ENCODE data around the gene KCNH5.

Gene KCNH5

DNA sequence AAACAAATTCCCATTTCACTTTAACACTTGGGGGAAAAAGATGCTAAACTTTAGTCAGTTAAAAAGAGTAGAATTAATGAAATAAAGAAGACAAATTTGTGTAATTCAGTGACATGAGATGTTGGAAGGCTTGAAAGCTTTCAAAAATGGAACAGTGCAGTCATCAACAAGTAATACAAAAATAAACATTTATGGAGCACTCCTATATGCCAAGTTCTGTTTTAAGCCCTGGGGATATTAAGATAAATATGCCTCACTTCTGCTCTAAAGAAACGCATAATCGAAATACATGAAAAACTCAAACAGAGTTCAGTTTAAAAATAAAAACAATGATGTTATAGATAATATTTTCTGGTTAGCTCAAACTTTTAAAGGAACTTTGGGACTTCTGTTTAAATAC lies 93.0 kb downstream of the KCNH5 start:
- H3K14ac ChIP-seq (ENCODE audit: low read length), result no peak overlapping the region
- no peaks in the 10 kb centered on the region for H3K4me1 ChIP-seq (ENCODE audit: control insufficient read depth in 1 of 2, insufficient read depth in 2 of 2, low read length in 2 of 2)
- no peaks in the 10 kb centered on the region for H3K36me3 ChIP-seq (ENCODE audit: control insufficient read depth in 1 of 2, insufficient read depth in 2 of 2, low read length in 2 of 2)
- no peak overlapping the region for H2AFZ ChIP-seq (ENCODE audit: insufficient read depth, low read length, poor library complexity)
- H2AK5ac ChIP-seq (ENCODE audit: low read length), result no peak overlapping the region
- no peak overlapping the region for H3K23ac ChIP-seq (ENCODE audit: low read length)
- no peaks in the 10 kb centered on the region for H3K79me2 ChIP-seq (ENCODE audit: control insufficient read depth, insufficient read depth, low read length, poor library complexity)
- H2BK12ac ChIP-seq (ENCODE audit: low read length), result no peak overlapping the region
- no peak overlapping the region for H3K4me3 ChIP-seq (ENCODE audit: low read depth, low read length)
- no peak overlapping the region for H4K91ac ChIP-seq (ENCODE audit: low read depth, low read length)
- no peak overlapping the region for H4K8ac ChIP-seq (ENCODE audit: low read depth, low read length)
- H3K27me3 ChIP-seq (ENCODE audit: insufficient read depth, low read length), result no peaks in the 10 kb centered on the region
- no peak overlapping the region for H2BK120ac ChIP-seq (ENCODE audit: insufficient read depth, low read length, poor library complexity)
- H3K4me2 ChIP-seq (ENCODE audit: low read length), result no peak overlapping the region
- H3K18ac ChIP-seq (ENCODE audit: low read length), result no peak overlapping the region
- no peak overlapping the region for H3K9ac ChIP-seq (ENCODE audit: low read length)
- no peaks in the 10 kb centered on the region for H3K9me3 ChIP-seq (ENCODE audit: insufficient read depth, low read depth, low read length)
- no peak overlapping the region for H3K27ac ChIP-seq (ENCODE audit: low read depth, low read length)
- DNase-seq, result no peak
- H3K79me1 ChIP-seq (ENCODE audit: low read length), result no peaks in the 10 kb centered on the region
- H2BK5ac ChIP-seq (ENCODE audit: low read depth, low read length, poor library complexity), result no peak overlapping the region
- no peak overlapping the region for H3K4ac ChIP-seq (ENCODE audit: low read depth, low read length)
- no peak overlapping the region for H4K12ac ChIP-seq (ENCODE audit: low read depth, low read length)
- no CpG with 5 or more reads among the region's 2 CpGs for WGBS (ENCODE audit: extremely low coverage, insufficient coverage, insufficient read length)

DNA sequence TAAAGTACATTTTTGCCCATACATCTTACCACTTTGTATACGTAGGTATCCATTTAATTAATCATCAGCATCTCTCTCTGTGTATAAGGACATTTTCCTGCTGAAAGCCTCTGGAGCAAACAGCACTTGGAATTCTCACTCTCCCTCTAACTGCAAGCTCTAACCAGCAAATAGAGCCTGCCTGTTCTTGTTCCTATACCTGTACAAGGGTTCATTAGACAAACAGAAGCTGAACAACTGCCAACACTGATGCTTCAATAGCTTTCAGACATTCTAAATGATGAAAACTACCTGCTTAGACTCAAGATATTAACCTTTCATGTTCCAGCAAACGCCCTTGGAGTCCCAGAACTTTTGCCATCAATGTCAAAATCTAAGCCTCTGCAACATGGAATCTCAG lies 98.0 kb downstream of the KCNH5 start:
- H3K36me3 ChIP-seq (ENCODE audit: control insufficient read depth in 1 of 2, insufficient read depth in 2 of 2, low read length in 2 of 2), result no peaks in the 10 kb centered on the region
- DNase-seq, result no peak
- no peak overlapping the region for H3K9ac ChIP-seq (ENCODE audit: low read length)
- H3K18ac ChIP-seq (ENCODE audit: low read length), result no peak overlapping the region
- H2AFZ ChIP-seq (ENCODE audit: insufficient read depth, low read length, poor library complexity), result no peak overlapping the region
- H3K4me3 ChIP-seq (ENCODE audit: low read depth, low read length), result no peak overlapping the region
- no peak overlapping the region for H3K4ac ChIP-seq (ENCODE audit: low read depth, low read length)
- H4K8ac ChIP-seq (ENCODE audit: low read depth, low read length), result no peak overlapping the region
- no peak overlapping the region for H3K14ac ChIP-seq (ENCODE audit: low read length)
- no peaks in the 10 kb centered on the region for H3K9me3 ChIP-seq (ENCODE audit: insufficient read depth, low read depth, low read length)
- no peak overlapping the region for H3K27ac ChIP-seq (ENCODE audit: low read depth, low read length)
- H3K23ac ChIP-seq (ENCODE audit: low read length), result no peak overlapping the region
- H2BK12ac ChIP-seq (ENCODE audit: low read length), result no peak overlapping the region
- no peak overlapping the region for H2AK5ac ChIP-seq (ENCODE audit: low read length)
- no peak overlapping the region for H2BK5ac ChIP-seq (ENCODE audit: low read depth, low read length, poor library complexity)
- no peaks in the 10 kb centered on the region for H3K27me3 ChIP-seq (ENCODE audit: insufficient read depth, low read length)
- no CpG with 5 or more reads among the region's 2 CpGs for WGBS (ENCODE audit: extremely low coverage, insufficient coverage, insufficient read length)
- no peak overlapping the region for H2BK120ac ChIP-seq (ENCODE audit: insufficient read depth, low read length, poor library complexity)
- H3K79me2 ChIP-seq (ENCODE audit: control insufficient read depth, insufficient read depth, low read length, poor library complexity), result no peaks in the 10 kb centered on the region
- no peaks in the 10 kb centered on the region for H3K4me1 ChIP-seq (ENCODE audit: control insufficient read depth in 1 of 2, insufficient read depth in 2 of 2, low read length in 2 of 2)
- no peak overlapping the region for H3K4me2 ChIP-seq (ENCODE audit: low read length)
- H4K12ac ChIP-seq (ENCODE audit: low read depth, low read length), result no peak overlapping the region
- H4K91ac ChIP-seq (ENCODE audit: low read depth, low read length), result no peak overlapping the region
- H3K79me1 ChIP-seq (ENCODE audit: low read length), result no peaks in the 10 kb centered on the region

DNA sequence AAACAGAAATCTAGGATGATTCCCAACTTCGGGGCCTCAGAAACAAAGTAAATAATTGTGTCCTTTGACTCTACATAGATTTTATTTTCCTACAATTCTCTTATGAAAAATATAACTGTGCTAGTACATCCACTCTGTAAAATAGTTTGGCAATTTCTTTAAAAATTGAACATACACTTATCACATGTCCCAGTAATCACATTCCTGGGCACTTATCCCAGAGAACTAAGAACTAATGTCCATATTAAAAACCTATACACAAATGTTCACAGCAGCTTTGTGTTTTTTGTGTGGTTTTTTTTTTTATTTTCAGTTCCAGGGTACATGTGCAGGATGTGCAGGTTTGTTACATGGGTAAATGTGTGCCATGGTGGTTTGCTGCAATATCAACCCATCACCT lies 99.0 kb downstream of the KCNH5 start:
- Histone ChIP-seq H3K36me3 (ENCODE audit: control insufficient read depth in 1 of 2, insufficient read depth in 2 of 2, low read length in 2 of 2) (no peaks in the 10 kb centered on the region), H2AK5ac (ENCODE audit: low read length) (no peak overlapping the region), H3K4me3 (ENCODE audit: low read depth, low read length) (no peak overlapping the region), H3K23ac (ENCODE audit: low read length) (no peak overlapping the region), H2AFZ (ENCODE audit: insufficient read depth, low read length, poor library complexity) (no peak overlapping the region), H3K4ac (ENCODE audit: low read depth, low read length) (no peak overlapping the region), H3K27me3 (ENCODE audit: insufficient read depth, low read length) (no peaks in the 10 kb centered on the region), H3K4me2 (ENCODE audit: low read length) (no peak overlapping the region), H3K4me1 (ENCODE audit: control insufficient read depth in 1 of 2, insufficient read depth in 2 of 2, low read length in 2 of 2) (no peaks in the 10 kb centered on the region), H3K9me3 (ENCODE audit: insufficient read depth, low read depth, low read length) (no peaks in the 10 kb centered on the region), H2BK12ac (ENCODE audit: low read length) (no peak overlapping the region), H4K91ac (ENCODE audit: low read depth, low read length) (no peak overlapping the region), H2BK5ac (ENCODE audit: low read depth, low read length, poor library complexity) (no peak overlapping the region), H3K79me1 (ENCODE audit: low read length) (no peaks in the 10 kb centered on the region), H2BK120ac (ENCODE audit: insufficient read depth, low read length, poor library complexity) (no peak overlapping the region), H4K8ac (ENCODE audit: low read depth, low read length) (no peak overlapping the region), H3K79me2 (ENCODE audit: control insufficient read depth, insufficient read depth, low read length, poor library complexity) (no peaks in the 10 kb centered on the region), H3K14ac (ENCODE audit: low read length) (no peak overlapping the region), H4K12ac (ENCODE audit: low read depth, low read length) (no peak overlapping the region), H3K27ac (ENCODE audit: low read depth, low read length) (no peak overlapping the region), H3K18ac (ENCODE audit: low read length) (no peak overlapping the region), H3K9ac (ENCODE audit: low read length) (no peak overlapping the region)
- no peak for DNase-seq
- no CpG with 5 or more reads among the region's 1 CpG for whole genome bisulfite sequencing (ENCODE audit: extremely low coverage, insufficient coverage, insufficient read length)

DNA sequence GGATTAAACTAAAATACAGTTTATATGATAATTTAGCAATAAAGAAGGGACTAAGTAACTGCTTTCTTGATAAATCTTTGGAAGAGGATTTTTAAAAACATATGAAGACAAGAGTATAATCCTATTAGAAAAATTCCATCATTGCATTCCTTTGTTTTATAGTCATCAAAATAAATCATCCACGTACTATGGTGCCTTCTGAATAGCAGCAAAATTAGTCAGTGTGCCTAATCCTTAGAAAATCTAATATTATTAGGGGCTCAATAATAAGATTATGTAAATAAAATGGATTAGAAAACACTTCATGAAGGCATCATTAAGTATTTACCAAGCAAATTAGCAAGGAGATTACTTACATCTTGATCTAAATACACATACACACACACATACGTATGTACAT lies 102.1 kb downstream of the KCNH5 start:
- H4K8ac ChIP-seq (ENCODE audit: low read depth, low read length), result no peak overlapping the region
- H3K4me1 ChIP-seq (ENCODE audit: control insufficient read depth in 1 of 2, insufficient read depth in 2 of 2, low read length in 2 of 2), result no peaks in the 10 kb centered on the region
- no peak overlapping the region for H2AFZ ChIP-seq (ENCODE audit: insufficient read depth, low read length, poor library complexity)
- H3K4ac ChIP-seq (ENCODE audit: low read depth, low read length), result no peak overlapping the region
- H3K4me2 ChIP-seq (ENCODE audit: low read length), result no peak overlapping the region
- no peaks in the 10 kb centered on the region for H3K79me1 ChIP-seq (ENCODE audit: low read length)
- H3K27me3 ChIP-seq (ENCODE audit: insufficient read depth, low read length), result no peaks in the 10 kb centered on the region
- no peak overlapping the region for H3K4me3 ChIP-seq (ENCODE audit: low read depth, low read length)
- H3K9ac ChIP-seq (ENCODE audit: low read length), result no peak overlapping the region
- no peak overlapping the region for H3K27ac ChIP-seq (ENCODE audit: low read depth, low read length)
- H3K18ac ChIP-seq (ENCODE audit: low read length), result no peak overlapping the region
- no CpG with 5 or more reads among the region's 2 CpGs for WGBS (ENCODE audit: extremely low coverage, insufficient coverage, insufficient read length)
- H3K79me2 ChIP-seq (ENCODE audit: control insufficient read depth, insufficient read depth, low read length, poor library complexity), result no peaks in the 10 kb centered on the region
- no peak overlapping the region for H4K91ac ChIP-seq (ENCODE audit: low read depth, low read length)
- no peak overlapping the region for H2BK12ac ChIP-seq (ENCODE audit: low read length)
- no peaks in the 10 kb centered on the region for H3K9me3 ChIP-seq (ENCODE audit: insufficient read depth, low read depth, low read length)
- no peak overlapping the region for H2BK120ac ChIP-seq (ENCODE audit: insufficient read depth, low read length, poor library complexity)
- H3K14ac ChIP-seq (ENCODE audit: low read length), result no peak overlapping the region
- H2AK5ac ChIP-seq (ENCODE audit: low read length), result no peak overlapping the region
- DNase-seq, result no peak
- H4K12ac ChIP-seq (ENCODE audit: low read depth, low read length), result no peak overlapping the region
- no peak overlapping the region for H3K23ac ChIP-seq (ENCODE audit: low read length)
- no peak overlapping the region for H2BK5ac ChIP-seq (ENCODE audit: low read depth, low read length, poor library complexity)
- no peaks in the 10 kb centered on the region for H3K36me3 ChIP-seq (ENCODE audit: control insufficient read depth in 1 of 2, insufficient read depth in 2 of 2, low read length in 2 of 2)
